ENCODE measurements around the gene GATA6.
"Not testable (repeated sequence)": the region's sequence is repeated elsewhere in the genome, so short reads cannot be mapped to it uniquely, and the experiment has no call there.

The GATA6 gene

GRCh38 chr18:22214731-22215528 is 45.5 kb downstream of the GATA6 start:
- Histone ChIP-seq H3K36me3 (ENCODE audit: low read depth) (no peaks in the 10 kb centered on the region), H3K27ac (ENCODE audit: poor library complexity, severe bottlenecking) (peak overlapping the region; percentile 61), H3K9me3 (ENCODE audit: severe bottlenecking) (no peaks in the 10 kb centered on the region), H3K4me3 (ENCODE audit: severe bottlenecking) (no peak overlapping the region), H3K27me3 (ENCODE audit: insufficient read depth, poor library complexity, severe bottlenecking) (no peaks in the 10 kb centered on the region), H3K4me1 (ENCODE audit: insufficient read depth, poor library complexity, severe bottlenecking) (peaks cover 24% of the 10 kb centered on the region)
- ATAC-seq (ENCODE audit: low read depth) (peak; percentile 63), DNase-seq (ENCODE audit: low spot score) (no peak)
- TF ChIP-seq CTCF (IDR thresholded peaks at IDR 0.05; ENCODE audit: poor library complexity, severe bottlenecking), result no peak

GRCh38 chr18:22218835-22219234 is 49.4 kb downstream of the GATA6 start:
- Histone ChIP-seq H3K4me3 (ENCODE audit: severe bottlenecking) (no peak overlapping the region), H3K36me3 (ENCODE audit: low read depth) (no peaks in the 10 kb centered on the region), H3K9me3 (ENCODE audit: severe bottlenecking) (no peaks in the 10 kb centered on the region), H3K27ac (ENCODE audit: poor library complexity, severe bottlenecking) (no peak overlapping the region), H3K4me1 (ENCODE audit: insufficient read depth, poor library complexity, severe bottlenecking) (peaks cover 20% of the 10 kb centered on the region), H3K27me3 (ENCODE audit: insufficient read depth, poor library complexity, severe bottlenecking) (no peaks in the 10 kb centered on the region)
- TF ChIP-seq CTCF (IDR thresholded peaks at IDR 0.05; ENCODE audit: poor library complexity, severe bottlenecking), result no peak
- DNase-seq (ENCODE audit: low spot score) (no peak), ATAC-seq (ENCODE audit: low read depth) (no peak)

- ATAC-seq (ENCODE audit: low read depth), result no peak
- no peaks in the 10 kb centered on the region for H3K27me3 ChIP-seq (ENCODE audit: insufficient read depth, poor library complexity, severe bottlenecking)
- H3K36me3 ChIP-seq (ENCODE audit: low read depth), result no peaks in the 10 kb centered on the region
- H3K9me3 ChIP-seq (ENCODE audit: severe bottlenecking), result no peaks in the 10 kb centered on the region
- TF ChIP-seq CTCF (IDR thresholded peaks at IDR 0.05; ENCODE audit: poor library complexity, severe bottlenecking), result no peak
- H3K4me1 ChIP-seq (ENCODE audit: insufficient read depth, poor library complexity, severe bottlenecking), result peaks cover 16% of the 10 kb centered on the region
- no peak overlapping the region for H3K4me3 ChIP-seq (ENCODE audit: severe bottlenecking)
- no peak for DNase-seq (ENCODE audit: low spot score)
- no peak overlapping the region for H3K27ac ChIP-seq (ENCODE audit: poor library complexity, severe bottlenecking)
Measured at GRCh38 chr18:22219568-22220355, 50.4 kb downstream of the GATA6 start.

GRCh38 chr18:22220585-22220984 is 51.2 kb downstream of the GATA6 start:
- H3K27me3 ChIP-seq (ENCODE audit: insufficient read depth, poor library complexity, severe bottlenecking); H3K4me3 ChIP-seq (ENCODE audit: severe bottlenecking); H3K4me1 ChIP-seq (ENCODE audit: insufficient read depth, poor library complexity, severe bottlenecking); DNase-seq (ENCODE audit: low spot score); H3K9me3 ChIP-seq (ENCODE audit: severe bottlenecking); H3K27ac ChIP-seq (ENCODE audit: poor library complexity, severe bottlenecking); ATAC-seq (ENCODE audit: low read depth); H3K36me3 ChIP-seq (ENCODE audit: low read depth): not testable (repeated sequence)

- no peak overlapping the region for H3K27ac ChIP-seq (ENCODE audit: poor library complexity, severe bottlenecking)
- no peaks in the 10 kb centered on the region for H3K9me3 ChIP-seq (ENCODE audit: severe bottlenecking)
- ATAC-seq (ENCODE audit: low read depth) (no peak), DNase-seq (ENCODE audit: low spot score) (no peak)
- no peak overlapping the region for H3K4me3 ChIP-seq (ENCODE audit: severe bottlenecking)
- no peak for TF ChIP-seq CTCF (IDR thresholded peaks at IDR 0.05; ENCODE audit: poor library complexity, severe bottlenecking)
- no peaks in the 10 kb centered on the region for H3K27me3 ChIP-seq (ENCODE audit: insufficient read depth, poor library complexity, severe bottlenecking)
- no peaks in the 10 kb centered on the region for H3K36me3 ChIP-seq (ENCODE audit: low read depth)
- peaks cover 9% of the 10 kb centered on the region for H3K4me1 ChIP-seq (ENCODE audit: insufficient read depth, poor library complexity, severe bottlenecking)
Measured at GRCh38 chr18:22221350-22221749, 52.0 kb downstream of the GATA6 start.

Measured in RWPE2 (cell line).